ENCODE data around the gene DNAJC19.
A peak's percentile ranks its signal among the peaks of the same experiment; 100 is the strongest.
"Not testable (repeated sequence)": the region's sequence is repeated elsewhere in the genome, so short reads cannot be mapped to it uniquely, and the experiment has no call there.

The DNAJC19 gene

GRCh38 chr3:180989291-180990163, at the start of gene DNAJC19:
Gene DNAJC19 (minus strand): TSS chr3:180989736. CDS start chr3:180989602, 134 bp downstream.
- peak; percentile 93 for DNase-seq (ENCODE audit: low spot score)

DNA sequence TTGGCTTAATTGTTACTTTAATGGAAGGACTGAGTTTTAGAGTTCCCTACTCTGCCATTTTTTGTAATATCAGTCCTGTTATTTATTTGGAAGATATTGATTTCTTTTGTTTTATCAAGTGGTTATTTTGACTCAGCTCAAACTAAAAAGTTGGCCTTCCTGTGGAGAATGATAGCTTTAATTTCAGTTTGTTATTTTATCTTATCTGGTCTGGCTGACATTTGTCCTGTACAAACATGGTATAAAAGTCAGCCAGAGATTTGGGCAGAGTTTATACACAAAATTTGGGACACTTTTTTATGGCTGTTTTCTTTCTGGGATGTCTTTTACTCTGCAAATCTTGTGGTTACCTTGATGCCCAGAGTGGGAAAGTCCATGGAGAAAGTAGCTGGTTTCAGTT, 41.4 kb upstream of the DNAJC19 start:
- DNase-seq (ENCODE audit: low spot score), result no peak

- no peak for DNase-seq (ENCODE audit: low spot score)
These were observed 35.7 kb upstream of the DNAJC19 start for GRCh38 chr3:181025204-181025603.

GRCh38 chr3:181017690-181018089, 28.2 kb upstream of the DNAJC19 start:
- DNase-seq (ENCODE audit: low spot score), result no peak

GRCh38 chr3:181009225-181009624, 19.7 kb upstream of the DNAJC19 start:
- no peak for DNase-seq (ENCODE audit: low spot score)

DNA sequence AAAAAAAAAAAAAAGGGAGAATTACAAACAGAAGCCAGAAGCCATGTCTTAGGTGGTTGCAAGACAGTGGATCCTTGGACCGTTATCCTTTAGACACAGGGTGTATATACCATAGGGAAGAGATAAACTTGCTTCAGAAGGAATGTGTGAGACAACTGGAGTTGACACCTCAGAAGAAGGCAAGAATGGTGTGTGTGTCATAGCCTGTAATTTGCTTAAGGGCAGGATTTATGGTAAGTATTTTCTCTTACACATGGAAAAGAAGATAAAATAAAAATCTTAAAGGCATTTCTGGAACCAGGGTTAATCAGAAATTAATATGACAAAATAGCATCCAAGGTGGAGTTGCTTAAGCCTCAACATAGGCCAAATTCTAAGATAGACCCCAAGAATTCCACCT, 19.3 kb upstream of the DNAJC19 start:
- DNase-seq (ENCODE audit: low spot score), result no peak

- DNase-seq (ENCODE audit: low spot score), result no peak
These were observed 17.7 kb upstream of the DNAJC19 start for GRCh38 chr3:181007262-181007661.

DNA sequence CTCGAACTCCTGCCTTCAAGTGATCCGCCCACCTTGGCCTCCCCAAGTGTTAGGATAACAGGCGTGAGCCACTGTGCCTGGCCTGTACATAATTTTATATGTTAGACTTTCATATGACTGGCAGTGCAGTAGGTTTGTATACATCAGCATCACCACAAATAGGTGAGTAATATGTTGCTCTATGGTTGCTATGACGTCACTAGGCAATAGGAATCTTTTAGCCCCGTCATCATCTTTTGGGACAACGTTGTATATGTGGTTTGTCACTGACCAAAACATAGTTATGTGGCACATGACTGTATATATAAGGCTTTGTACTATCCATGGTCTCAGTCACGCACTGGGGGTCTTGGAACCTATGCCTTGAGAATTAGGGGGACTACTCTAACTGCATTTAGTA, 17.0 kb upstream of the DNAJC19 start:
- DNase-seq (ENCODE audit: low spot score), result no peak

- not testable (repeated sequence) for DNase-seq (ENCODE audit: low spot score)
These were observed 13.9 kb upstream of the DNAJC19 start for GRCh38 chr3:181003469-181003868.

DNA sequence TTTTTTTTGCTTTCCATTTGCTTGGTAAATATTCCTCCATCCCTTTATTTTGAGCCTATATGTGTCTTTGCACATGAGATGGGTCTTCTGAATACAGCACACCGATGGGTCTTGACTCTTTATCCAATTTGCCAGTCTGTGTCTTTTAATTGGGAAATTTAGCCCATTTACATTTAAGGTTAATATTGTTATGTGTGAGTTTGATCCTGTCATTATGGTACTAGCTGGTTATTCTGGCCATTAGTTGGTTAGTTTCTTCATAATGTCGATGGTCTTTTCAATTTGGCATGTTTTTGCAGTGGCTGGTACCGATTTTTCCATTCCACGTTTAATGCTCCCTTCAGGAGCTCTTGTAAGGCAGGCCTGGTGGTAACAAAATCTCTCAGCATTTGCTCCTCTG, 12.8 kb upstream of the DNAJC19 start:
- not testable (repeated sequence) for DNase-seq (ENCODE audit: low spot score)

- no peak for DNase-seq (ENCODE audit: low spot score)
These were observed 6.9 kb upstream of the DNAJC19 start for GRCh38 chr3:180996415-180996932.

GRCh38 chr3:180990505-180990904, 969 bp upstream of the DNAJC19 start:
- DNase-seq (ENCODE audit: low spot score), result no peak

- DNase-seq (ENCODE audit: low spot score), result no peak
These were observed 2.2 kb downstream of the DNAJC19 start for GRCh38 chr3:180987344-180987743.

GRCh38 chr3:180986366-180986765, 3.2 kb downstream of the DNAJC19 start:
- not testable (repeated sequence) for DNase-seq (ENCODE audit: low spot score)

- DNase-seq (ENCODE audit: low spot score), result no peak
These were observed 6.4 kb downstream of the DNAJC19 start for GRCh38 chr3:180983136-180983535.

DNA sequence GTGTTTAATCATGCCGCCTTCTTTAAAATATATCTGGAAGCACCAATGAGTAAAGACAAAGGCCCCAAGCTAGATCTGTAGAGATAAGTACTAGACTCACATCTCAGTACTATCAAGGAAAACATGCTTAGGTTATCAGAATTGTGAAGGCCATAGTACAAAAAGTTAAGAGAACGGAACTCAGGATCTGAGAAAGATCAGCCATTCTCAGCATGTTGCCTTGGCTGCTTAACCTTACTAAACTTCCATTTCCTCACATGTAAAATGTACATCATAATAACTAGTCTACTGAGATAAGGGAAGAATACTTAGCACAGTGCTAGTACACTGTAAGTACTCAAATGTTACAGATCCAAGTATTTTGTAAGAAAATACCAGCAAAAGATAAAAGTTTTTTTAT, 7.6 kb downstream of the DNAJC19 start:
- DNase-seq (ENCODE audit: low spot score), result no peak

GRCh38 chr3:180980611-180981010, 8.9 kb downstream of the DNAJC19 start:
- DNase-seq (ENCODE audit: low spot score), result no peak

DNA sequence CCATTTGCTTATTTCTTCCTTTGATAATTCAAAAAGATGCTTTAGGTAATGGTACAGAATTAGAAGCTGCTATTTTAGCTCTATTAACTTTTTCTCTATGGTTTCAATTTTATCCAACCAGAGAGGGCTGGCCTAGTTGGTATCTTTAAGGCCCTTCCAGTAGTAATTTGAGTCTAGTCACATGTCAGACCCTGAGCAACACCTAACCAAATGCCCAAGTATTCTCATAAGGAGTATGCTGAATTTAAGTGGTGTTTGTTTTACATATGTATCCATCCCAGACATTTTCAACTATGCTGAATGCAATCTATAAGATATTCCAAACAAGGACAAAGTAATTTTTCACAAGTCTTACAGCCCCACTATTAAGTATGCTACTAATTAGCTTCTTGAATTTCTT, 9.6 kb downstream of the DNAJC19 start:
- DNase-seq (ENCODE audit: low spot score), result no peak

DNA sequence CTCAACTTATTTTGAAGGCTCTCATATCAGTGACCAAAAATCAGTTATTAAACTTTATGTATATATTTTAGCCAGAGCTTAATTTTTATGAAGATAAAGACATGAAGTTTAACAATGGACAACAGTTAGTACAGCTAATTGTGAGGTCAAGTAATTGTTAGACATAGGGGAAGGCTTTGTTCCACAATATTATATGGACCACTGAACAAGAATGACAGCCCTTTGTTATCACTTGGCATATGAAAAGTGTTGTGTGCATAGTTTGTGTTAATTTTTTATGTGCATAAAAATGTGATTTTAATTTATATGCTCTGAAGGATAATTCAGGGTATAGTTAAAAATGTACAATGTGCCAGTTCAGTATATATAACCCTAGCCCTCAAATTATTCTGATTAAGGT, 12.0 kb downstream of the DNAJC19 start:
- no peak for DNase-seq (ENCODE audit: low spot score)

GRCh38 chr3:180974286-180974685, 15.2 kb downstream of the DNAJC19 start:
- DNase-seq (ENCODE audit: low spot score), result no peak

DNA sequence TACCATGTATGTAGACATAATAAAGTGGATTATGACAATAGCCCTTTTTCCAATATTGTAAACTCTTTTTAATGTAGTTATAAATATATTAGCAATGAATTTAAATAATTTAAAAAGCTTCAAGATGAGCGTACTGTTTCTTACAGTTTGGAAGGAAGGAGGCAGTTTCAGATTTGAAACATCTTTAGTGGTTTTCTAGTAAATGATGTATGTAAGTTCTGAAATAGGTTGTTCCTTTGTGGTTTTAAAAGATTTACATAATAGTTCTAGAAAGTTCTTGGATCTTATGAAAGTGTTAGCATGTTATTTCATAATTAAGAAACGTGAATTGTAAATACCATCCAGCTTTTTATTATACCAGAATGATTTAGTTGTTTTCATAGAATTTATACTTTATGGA, 16.0 kb downstream of the DNAJC19 start:
- DNase-seq (ENCODE audit: low spot score), result no peak

DNA sequence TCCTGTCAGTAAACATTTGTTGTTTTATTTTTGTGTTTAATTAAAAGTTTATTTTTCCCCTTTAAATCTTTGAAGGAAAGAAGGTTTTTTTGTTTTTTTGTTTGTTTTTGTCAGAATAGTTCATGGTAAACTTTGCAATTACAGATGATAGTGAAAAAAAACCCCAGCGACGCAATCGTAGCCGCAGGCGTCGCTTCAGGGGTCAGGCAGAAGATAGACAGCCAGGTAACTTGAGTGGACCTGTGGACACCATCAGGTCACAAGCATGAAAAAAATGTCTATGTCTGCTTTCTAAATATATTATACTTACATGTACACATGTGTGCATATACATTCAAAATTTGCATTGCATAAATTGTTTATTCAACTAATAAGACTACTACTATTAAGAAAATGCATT, 18.6 kb downstream of the DNAJC19 start:
- no peak for DNase-seq (ENCODE audit: low spot score)

DNA sequence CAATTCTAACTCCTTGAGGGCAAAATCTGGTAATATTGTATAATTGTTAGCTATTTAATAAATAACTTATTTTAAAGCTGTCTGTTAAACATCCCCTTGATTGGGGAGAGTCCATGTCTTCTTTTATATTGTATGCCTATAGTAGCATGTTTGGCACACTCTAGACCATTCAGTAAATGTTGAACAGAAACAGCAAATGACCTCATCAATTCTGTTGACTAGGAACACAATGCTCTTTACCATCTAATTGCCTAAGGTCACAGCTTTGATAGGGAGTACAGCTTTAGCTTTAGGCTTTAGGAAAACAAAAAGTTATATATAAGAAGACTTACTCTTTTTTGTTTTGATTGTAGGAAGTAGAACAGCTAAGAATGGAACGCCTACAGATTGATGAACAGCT, 27.0 kb downstream of the DNAJC19 start:
- DNase-seq (ENCODE audit: low spot score), result no peak

DNA sequence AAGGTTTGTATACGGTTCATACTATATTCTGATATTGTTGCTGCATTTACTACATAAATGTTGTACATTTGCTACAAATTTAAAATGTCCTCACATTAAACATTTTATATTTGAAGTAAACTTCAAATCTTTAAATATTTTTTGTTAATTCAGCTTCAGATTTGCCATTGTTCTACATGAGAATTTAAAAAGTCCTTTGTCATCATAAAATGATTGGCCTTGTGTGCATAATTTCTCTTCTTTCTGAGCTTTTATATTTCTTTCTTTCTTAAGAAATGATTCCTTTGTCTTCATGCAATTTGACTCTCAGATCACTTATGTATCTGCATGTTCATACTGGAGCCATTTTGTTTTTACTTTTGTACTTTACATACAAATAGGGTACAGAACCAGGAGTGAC, 28.0 kb downstream of the DNAJC19 start:
- no peak for DNase-seq (ENCODE audit: low spot score)

Measured in CD4-positive, alpha-beta T cell treated with Interleukin-6 at 100 ng/mL for 8 hours (primary cell).